HG03103 (cell line): Measurements from ENCODE around the gene TMEM185A.
"Not testable (repeated sequence)": the region's sequence is repeated elsewhere in the genome, so short reads cannot be mapped to it uniquely, and the experiment has no call there.

Experiments
- ATAC-seq: cut with Tn5 transposase; IDR thresholded peaks from one replicate; pipeline ENCODE4 v1.9.1; 2021; ENCODE audit warnings: low read depth; ENCODE audit not compliant: unreplicated experiment

TMEM185A gene

GRCh38 chrX:149628280-149628679, 3.3 kb downstream of the TMEM185A start:
- ATAC-seq = no peak

- not testable (repeated sequence) for ATAC-seq
Measured at GRCh38 chrX:149626829-149627228, 4.8 kb downstream of the TMEM185A start.

- not testable (repeated sequence) for ATAC-seq
Measured at GRCh38 chrX:149619662-149620061, 11.9 kb downstream of the TMEM185A start.

GRCh38 chrX:149618871-149619270, 12.7 kb downstream of the TMEM185A start:
- ATAC-seq = no peak

- ATAC-seq = no peak
Measured at GRCh38 chrX:149611623-149612175, 19.9 kb downstream of the TMEM185A start.

- ATAC-seq = no peak
Measured at GRCh38 chrX:149610511-149610910, 21.1 kb downstream of the TMEM185A start.

- ATAC-seq = no peak
Measured at GRCh38 chrX:149607699-149608098, 23.9 kb downstream of the TMEM185A start.

- not testable (repeated sequence) for ATAC-seq
Measured at GRCh38 chrX:149605248-149605885, 26.2 kb downstream of the TMEM185A start.

- not testable (repeated sequence) for ATAC-seq
Measured at GRCh38 chrX:149598603-149599002, 33.0 kb downstream of the TMEM185A start.

- ATAC-seq = not testable (repeated sequence)
Measured at GRCh38 chrX:149595943-149596342, 35.6 kb downstream of the TMEM185A start.

- ATAC-seq = not testable (repeated sequence)
Measured at GRCh38 chrX:149595214-149595613, 36.4 kb downstream of the TMEM185A start, which contains the start of gene HSFX2. Gene HSFX2 (minus strand): TSS chrX:149595314. CDS start chrX:149594700, 614 bp downstream.

GRCh38 chrX:149590993-149591392, 40.6 kb downstream of the TMEM185A start:
- not testable (repeated sequence) for ATAC-seq

- ATAC-seq = not testable (repeated sequence)
Measured at GRCh38 chrX:149587359-149587758, 44.2 kb downstream of the TMEM185A start, which contains the start of gene MAGEA9B. Gene MAGEA9B (minus strand): TSS chrX:149587459. CDS start chrX:149583179, 4,280 bp downstream.

GRCh38 chrX:149585631-149586030, 46.0 kb downstream of the TMEM185A start:
- not testable (repeated sequence) for ATAC-seq

GRCh38 chrX:149573456-149573855, 58.1 kb downstream of the TMEM185A start:
- peak; percentile 99 for ATAC-seq

GRCh38 chrX:149572743-149573142, 58.8 kb downstream of the TMEM185A start:
- no peak for ATAC-seq

GRCh38 chrX:149571770-149572169, 59.8 kb downstream of the TMEM185A start:
- no peak for ATAC-seq

GRCh38 chrX:149570668-149571067, 60.9 kb downstream of the TMEM185A start:
- ATAC-seq = no peak

- ATAC-seq = no peak
Measured at GRCh38 chrX:149569770-149570169, 61.8 kb downstream of the TMEM185A start.

- no peak for ATAC-seq
Measured at GRCh38 chrX:149568701-149569296, 62.8 kb downstream of the TMEM185A start.

- no peak for ATAC-seq
Measured at GRCh38 chrX:149567621-149568417, 63.8 kb downstream of the TMEM185A start.
